Subcutaneous abdominal adipose tissue (tissue), 5 donors: ENCODE measurements around the gene PSG4.
"Not testable (repeated sequence)": the region's sequence is repeated elsewhere in the genome, so short reads cannot be mapped to it uniquely, and the experiment has no call there.

Source experiments
- H3K27ac ChIP-seq: one replicate; pipeline ENCODE4 v1.7.0; 2013; ENCODE audit warnings: low read depth, mild to moderate bottlenecking, inconsistent platforms, low read length, moderate library complexity
- H3K27me3 ChIP-seq, 5 donors: one replicate each; pipeline ENCODE4 v1.7.0; 2013; ENCODE audit warnings: low read length in 5 of 5, inconsistent platforms in 1 of 5; ENCODE audit not compliant: control insufficient read depth in 5 of 5, insufficient read depth in 4 of 5
- H3K36me3 ChIP-seq, 5 donors: one replicate each; pipeline ENCODE4 v1.7.0; 2013; ENCODE audit warnings: low read length in 5 of 5; ENCODE audit not compliant: control insufficient read depth in 5 of 5, insufficient read depth in 5 of 5
- H3K4me1 ChIP-seq, 5 donors: one replicate each; pipeline ENCODE4 v1.7.0; 2013; ENCODE audit warnings: low read length in 5 of 5, mild to moderate bottlenecking in 3 of 5, moderate library complexity in 1 of 5; ENCODE audit not compliant: control insufficient read depth in 5 of 5, insufficient read depth in 5 of 5
- H3K4me3 ChIP-seq, 5 donors: one replicate each; pipeline ENCODE4 v1.7.0; 2013; ENCODE audit warnings: low read length in 5 of 5, low read depth in 1 of 5
- H3K9ac ChIP-seq, 5 donors: one replicate each; pipeline ENCODE4 v1.7.0; 2013; ENCODE audit warnings: low read length in 5 of 5, mild to moderate bottlenecking in 4 of 5, moderate library complexity in 3 of 5
- H3K9me3 ChIP-seq, 5 donors: one replicate each; pipeline ENCODE4 v1.7.0; 2013; ENCODE audit warnings: low read length in 5 of 5; ENCODE audit not compliant: control insufficient read depth in 5 of 5
- donor health status: healthy.
- donor health status: healthy.
- donor health status: healthy.
- donor health status: healthy.
- donor health status: healthy.

Gene PSG4

DNA sequence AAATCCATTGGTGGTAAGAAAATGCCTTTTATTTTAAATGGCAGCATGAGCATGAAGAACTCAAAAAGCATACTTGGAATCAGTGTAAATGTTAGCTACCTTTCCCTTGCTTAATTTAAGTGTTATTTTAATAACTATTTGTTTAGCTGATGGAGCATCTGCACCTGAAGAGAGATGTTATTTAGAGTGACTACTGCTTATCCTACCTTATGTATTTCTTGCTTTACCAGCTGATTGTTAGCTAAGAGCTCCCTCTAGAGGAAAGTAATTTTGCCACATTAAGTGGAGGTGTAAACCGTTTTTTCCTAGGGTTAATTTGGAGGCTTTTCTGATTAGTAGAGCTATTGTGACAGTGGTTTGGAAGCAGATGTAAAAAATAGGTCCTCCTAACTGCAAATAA lies 21.5 kb upstream of the PSG4 start:
- not testable (repeated sequence) for H3K27ac ChIP-seq, H3K9ac ChIP-seq, H3K27me3 ChIP-seq, H3K36me3 ChIP-seq, H3K4me1 ChIP-seq
- H3K9me3 ChIP-seq: peaks cover 0 to 41% (median 34%) of the 10 kb centered on the region in 5 donors
- H3K4me3 ChIP-seq: peak overlapping the region in 1 of 5 donors; percentile 22

- Histone ChIP-seq H3K4me3 (no peak overlapping the region), H3K27me3 (no peaks in the 10 kb centered on the region), H3K4me1 (no peaks in the 10 kb centered on the region), H3K9ac (no peak overlapping the region), H3K36me3 (no peaks in the 10 kb centered on the region), H3K27ac (no peak overlapping the region), H3K9me3 (peaks cover 0 to 32% (median 26%) of the 10 kb centered on the region in 5 donors)
Observed at GRCh38 chr19:43224855-43225253, 19.4 kb upstream of the PSG4 start.

- H3K9ac ChIP-seq, H3K4me3 ChIP-seq, H3K36me3 ChIP-seq, H3K4me1 ChIP-seq, H3K27ac ChIP-seq, H3K27me3 ChIP-seq: not testable (repeated sequence)
- peaks cover 0 to 28% (median 21%) of the 10 kb centered on the region in 5 donors for H3K9me3 ChIP-seq
Observed at GRCh38 chr19:43224201-43224854, 18.9 kb upstream of the PSG4 start.

DNA sequence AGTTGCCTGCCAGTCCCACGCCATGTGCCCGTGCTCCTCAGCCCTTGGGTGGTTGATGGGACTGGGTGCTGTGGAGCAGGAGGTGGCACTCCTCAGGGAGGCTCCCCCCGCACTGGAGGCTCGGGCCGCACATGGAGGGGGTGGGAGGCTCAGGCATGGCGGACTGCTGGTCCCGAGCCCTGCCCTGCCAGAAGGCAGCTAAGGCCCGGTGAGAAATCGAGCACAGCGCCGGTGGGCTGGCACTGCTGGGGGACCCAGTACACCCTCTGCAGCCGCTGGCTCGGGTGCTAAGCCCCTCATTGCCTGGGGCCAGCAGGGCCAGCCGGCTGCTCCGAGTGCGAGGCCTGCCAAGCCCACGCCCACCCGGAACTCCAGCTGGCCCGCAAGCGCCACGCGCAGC lies 16.5 kb upstream of the PSG4 start:
- not testable (repeated sequence) for H3K36me3 ChIP-seq, H3K4me3 ChIP-seq, H3K27ac ChIP-seq, H3K9ac ChIP-seq, H3K27me3 ChIP-seq, H3K9me3 ChIP-seq, H3K4me1 ChIP-seq

GRCh38 chr19:43219136-43219535 lies 13.7 kb upstream of the PSG4 start:
- not testable (repeated sequence) for H3K4me1 ChIP-seq, H3K27me3 ChIP-seq, H3K9ac ChIP-seq

GRCh38 chr19:43215881-43216280 lies 10.4 kb upstream of the PSG4 start:
- H3K4me1 ChIP-seq, H3K27me3 ChIP-seq, H3K36me3 ChIP-seq, H3K27ac ChIP-seq, H3K9me3 ChIP-seq, H3K9ac ChIP-seq, H3K4me3 ChIP-seq: not testable (repeated sequence)

More at GRCh38 chr19:43219136-43219535, 13.7 kb upstream of the PSG4 start:
- not testable (repeated sequence) for H3K27ac ChIP-seq, H3K4me3 ChIP-seq, H3K9me3 ChIP-seq, H3K36me3 ChIP-seq

- H3K4me3 ChIP-seq: no peak overlapping the region
- H3K36me3 ChIP-seq: no peaks in the 10 kb centered on the region
- H3K9me3 ChIP-seq: no peaks in the 10 kb centered on the region
- no peaks in the 10 kb centered on the region for H3K4me1 ChIP-seq
- H3K27me3 ChIP-seq: no peaks in the 10 kb centered on the region
- H3K27ac ChIP-seq: no peak overlapping the region
- no peak overlapping the region for H3K9ac ChIP-seq
Observed at GRCh38 chr19:43207991-43208390, 2.6 kb upstream of the PSG4 start.

DNA sequence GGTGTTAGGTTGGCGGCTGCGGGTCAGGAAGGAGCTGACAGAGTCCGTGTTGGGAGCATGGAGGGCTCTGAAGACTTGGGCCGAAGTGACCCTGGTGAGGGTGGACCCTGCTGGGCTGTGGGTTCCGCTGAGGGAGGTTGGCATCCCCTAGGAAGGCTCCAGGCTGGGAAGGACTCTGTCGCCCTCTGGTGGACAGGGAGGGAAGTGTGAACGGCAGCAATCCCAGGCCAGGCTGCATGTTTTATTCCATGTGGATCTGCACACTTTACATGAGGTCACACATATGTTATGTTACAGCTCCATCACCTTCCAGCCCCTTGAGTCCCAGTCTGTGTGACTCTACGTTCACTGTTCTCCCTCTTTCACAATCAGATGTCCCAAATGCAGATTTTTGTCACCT lies 1.7 kb upstream of the PSG4 start:
- H3K4me1 ChIP-seq, H3K27ac ChIP-seq, H3K9me3 ChIP-seq: not testable (repeated sequence)

GRCh38 chr19:43203611-43204010 lies 1.8 kb downstream of the PSG4 start:
- not testable (repeated sequence) for H3K4me1 ChIP-seq, H3K36me3 ChIP-seq, H3K4me3 ChIP-seq, H3K27ac ChIP-seq, H3K9ac ChIP-seq, H3K9me3 ChIP-seq, H3K27me3 ChIP-seq

More for the DNA sequence above, 1.7 kb upstream of the PSG4 start:
- not testable (repeated sequence) for H3K36me3 ChIP-seq, H3K4me3 ChIP-seq, H3K27me3 ChIP-seq, H3K9ac ChIP-seq

GRCh38 chr19:43201891-43202290 lies 3.5 kb downstream of the PSG4 start:
- not testable (repeated sequence) for H3K27me3 ChIP-seq, H3K9ac ChIP-seq, H3K27ac ChIP-seq, H3K36me3 ChIP-seq, H3K4me3 ChIP-seq, H3K9me3 ChIP-seq, H3K4me1 ChIP-seq

- not testable (repeated sequence) for H3K4me1 ChIP-seq, H3K4me3 ChIP-seq, H3K27me3 ChIP-seq, H3K27ac ChIP-seq, H3K36me3 ChIP-seq, H3K9me3 ChIP-seq, H3K9ac ChIP-seq
Observed at GRCh38 chr19:43201337-43201801, 4.1 kb downstream of the PSG4 start.
